Measurements from ENCODE around the gene AP5S1.

DNA sequence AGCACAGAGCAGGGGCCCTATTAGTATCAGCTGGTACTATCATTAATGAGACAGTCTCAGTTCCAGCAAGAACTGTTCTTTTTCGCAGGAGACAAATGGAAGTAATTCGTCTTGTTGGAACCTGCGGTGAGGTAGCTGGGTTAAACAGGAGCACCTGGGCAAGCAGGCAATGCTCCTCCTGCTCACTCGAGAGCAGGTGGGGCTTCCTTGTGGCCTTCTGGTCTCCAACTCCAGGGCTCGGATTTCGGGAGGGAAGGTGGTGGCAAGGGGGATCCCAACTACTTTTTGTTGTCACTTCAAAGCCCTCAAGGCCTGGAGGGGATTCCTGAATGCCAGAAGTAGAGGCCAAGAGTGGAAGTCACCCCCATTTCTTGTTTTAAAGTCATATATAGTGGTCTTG, 37.8 kb upstream of the AP5S1 start:
- TF ChIP-seq CREB1 (CRISPR knock-in tag; IDR thresholded peaks at IDR 0.05) (no peak), GRHL2 (CRISPR knock-in tag; IDR thresholded peaks at IDR 0.05; ENCODE audit: insufficient replicate concordance, severe bottlenecking) (no peak), JAZF1 (CRISPR knock-in tag; IDR thresholded peaks at IDR 0.05) (no peak), TEAD4 (CRISPR knock-in tag; IDR thresholded peaks at IDR 0.05) (no peak), ELF4 (CRISPR knock-in tag; IDR thresholded peaks at IDR 0.05; ENCODE audit: low read depth) (no peak), FOXJ3 (CRISPR knock-in tag; IDR thresholded peaks at IDR 0.05; ENCODE audit: borderline replicate concordance) (no peak), NFATC4 (CRISPR knock-in tag; IDR thresholded peaks at IDR 0.05) (no peak)
- TF ChIP-seq, protein P1, sequence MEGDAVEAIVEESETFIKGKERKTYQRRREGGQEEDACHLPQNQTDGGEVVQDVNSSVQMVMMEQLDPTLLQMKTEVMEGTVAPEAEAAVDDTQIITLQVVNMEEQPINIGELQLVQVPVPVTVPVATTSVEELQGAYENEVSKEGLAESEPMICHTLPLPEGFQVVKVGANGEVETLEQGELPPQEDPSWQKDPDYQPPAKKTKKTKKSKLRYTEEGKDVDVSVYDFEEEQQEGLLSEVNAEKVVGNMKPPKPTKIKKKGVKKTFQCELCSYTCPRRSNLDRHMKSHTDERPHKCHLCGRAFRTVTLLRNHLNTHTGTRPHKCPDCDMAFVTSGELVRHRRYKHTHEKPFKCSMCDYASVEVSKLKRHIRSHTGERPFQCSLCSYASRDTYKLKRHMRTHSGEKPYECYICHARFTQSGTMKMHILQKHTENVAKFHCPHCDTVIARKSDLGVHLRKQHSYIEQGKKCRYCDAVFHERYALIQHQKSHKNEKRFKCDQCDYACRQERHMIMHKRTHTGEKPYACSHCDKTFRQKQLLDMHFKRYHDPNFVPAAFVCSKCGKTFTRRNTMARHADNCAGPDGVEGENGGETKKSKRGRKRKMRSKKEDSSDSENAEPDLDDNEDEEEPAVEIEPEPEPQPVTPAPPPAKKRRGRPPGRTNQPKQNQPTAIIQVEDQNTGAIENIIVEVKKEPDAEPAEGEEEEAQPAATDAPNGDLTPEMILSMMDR (IDR thresholded peaks at IDR 0.05): no peak
- TF ChIP-seq, protein P2, sequence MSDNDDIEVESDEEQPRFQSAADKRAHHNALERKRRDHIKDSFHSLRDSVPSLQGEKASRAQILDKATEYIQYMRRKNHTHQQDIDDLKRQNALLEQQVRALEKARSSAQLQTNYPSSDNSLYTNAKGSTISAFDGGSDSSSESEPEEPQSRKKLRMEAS (CRISPR knock-in tag; IDR thresholded peaks at IDR 0.05): no peak

Measured in WTC11 (cell line).